Measurements from ENCODE around the gene PCSK2.

DNA sequence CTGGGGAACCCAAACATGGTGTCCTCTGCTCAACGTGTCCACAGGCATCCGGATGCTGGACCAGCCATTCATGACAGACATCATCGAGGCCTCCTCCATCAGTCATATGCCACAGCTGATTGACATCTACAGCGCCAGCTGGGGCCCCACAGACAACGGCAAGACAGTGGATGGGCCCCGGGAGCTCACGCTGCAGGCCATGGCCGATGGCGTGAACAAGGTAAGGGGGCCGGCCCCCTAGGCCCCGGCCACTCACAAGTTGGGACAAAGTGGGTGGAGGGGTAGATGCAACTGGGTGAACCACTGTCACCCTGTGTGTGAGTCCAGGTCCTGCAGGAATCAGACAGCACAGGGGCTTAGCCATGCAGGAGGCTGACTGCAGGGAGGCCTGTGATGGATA, 209.8 kb downstream of the PCSK2 start:
- TF ChIP-seq, protein P1, sequence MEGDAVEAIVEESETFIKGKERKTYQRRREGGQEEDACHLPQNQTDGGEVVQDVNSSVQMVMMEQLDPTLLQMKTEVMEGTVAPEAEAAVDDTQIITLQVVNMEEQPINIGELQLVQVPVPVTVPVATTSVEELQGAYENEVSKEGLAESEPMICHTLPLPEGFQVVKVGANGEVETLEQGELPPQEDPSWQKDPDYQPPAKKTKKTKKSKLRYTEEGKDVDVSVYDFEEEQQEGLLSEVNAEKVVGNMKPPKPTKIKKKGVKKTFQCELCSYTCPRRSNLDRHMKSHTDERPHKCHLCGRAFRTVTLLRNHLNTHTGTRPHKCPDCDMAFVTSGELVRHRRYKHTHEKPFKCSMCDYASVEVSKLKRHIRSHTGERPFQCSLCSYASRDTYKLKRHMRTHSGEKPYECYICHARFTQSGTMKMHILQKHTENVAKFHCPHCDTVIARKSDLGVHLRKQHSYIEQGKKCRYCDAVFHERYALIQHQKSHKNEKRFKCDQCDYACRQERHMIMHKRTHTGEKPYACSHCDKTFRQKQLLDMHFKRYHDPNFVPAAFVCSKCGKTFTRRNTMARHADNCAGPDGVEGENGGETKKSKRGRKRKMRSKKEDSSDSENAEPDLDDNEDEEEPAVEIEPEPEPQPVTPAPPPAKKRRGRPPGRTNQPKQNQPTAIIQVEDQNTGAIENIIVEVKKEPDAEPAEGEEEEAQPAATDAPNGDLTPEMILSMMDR (conservative IDR thresholded peaks at IDR 0.05 in 1 of 2, IDR thresholded peaks at IDR 0.05 in 1 of 2; ENCODE audit: extremely low read depth in 1 of 2, insufficient read depth in 1 of 2, low read depth in 1 of 2, low read length in 2 of 2) = no peak
- no peak for TF ChIP-seq EZH2 (IDR thresholded peaks at IDR 0.05; ENCODE audit: borderline replicate concordance, low read length)
